GM15510 (cell line): ENCODE results near the gene NCCRP1.

Experiments used
- POLR2A ChIP-seq: IDR thresholded peaks from 3 replicates; pipeline ENCODE4 v1.6.1; 2011; ENCODE audit warnings: borderline replicate concordance; ENCODE audit not compliant: insufficient read length; ENCODE audit errors: extremely low read depth

Gene NCCRP1

GRCh38 chr19:39171479-39172465 lies 25.0 kb upstream of the NCCRP1 start:
- TF ChIP-seq POLR2A: no peak

- TF ChIP-seq POLR2A: no peak
These were observed 23.9 kb upstream of the NCCRP1 start for GRCh38 chr19:39172700-39173501.

GRCh38 chr19:39173502-39173991 lies 23.2 kb upstream of the NCCRP1 start:
- no peak for TF ChIP-seq POLR2A

GRCh38 chr19:39174142-39174541 lies 22.6 kb upstream of the NCCRP1 start:
- no peak for TF ChIP-seq POLR2A

- no peak for TF ChIP-seq POLR2A
These were observed 21.9 kb upstream of the NCCRP1 start for GRCh38 chr19:39174558-39175544.

GRCh38 chr19:39175564-39175963 lies 21.2 kb upstream of the NCCRP1 start:
- TF ChIP-seq POLR2A: no peak

- no peak for TF ChIP-seq POLR2A
These were observed 19.6 kb upstream of the NCCRP1 start for GRCh38 chr19:39177110-39177699.

GRCh38 chr19:39177736-39178135 lies 19.0 kb upstream of the NCCRP1 start:
- no peak for TF ChIP-seq POLR2A

- TF ChIP-seq POLR2A: no peak
These were observed 18.3 kb upstream of the NCCRP1 start for GRCh38 chr19:39178296-39179006.

- TF ChIP-seq POLR2A: no peak
These were observed 17.0 kb upstream of the NCCRP1 start for GRCh38 chr19:39179754-39180153.

- TF ChIP-seq POLR2A: no peak
These were observed 16.0 kb upstream of the NCCRP1 start for GRCh38 chr19:39180749-39181148.

GRCh38 chr19:39181500-39182173 lies 15.1 kb upstream of the NCCRP1 start:
- no peak for TF ChIP-seq POLR2A

GRCh38 chr19:39182174-39182505 lies 14.6 kb upstream of the NCCRP1 start:
- TF ChIP-seq POLR2A: no peak
